HepG2 (cell line): ENCODE measurements around the gene CTDNEP1. TPM values are rescaled to one million over a fixed set of nuclear protein-coding genes. Genes with fewer than 3 reads are reported as not detected.

ENCODE experiments used
- ATAC-seq: fragments of 200-7000 bp; cut with Tn5 transposase; 3 replicates; pipeline ENCODE4 v1.9.1; 2020; ENCODE audit warnings: mild to moderate bottlenecking, moderate library complexity
- BruUV-seq: library from RNA; stranded (reverse); fragments of 400-500 nt; replicated peaks from 2 replicates; lab custom pipeline; 2021; lab: Mats Ljungman, UMichigan
- CTCF ChIA-PET: fragments of 300-600 bp; formaldehyde crosslinking; extraction: SDS; loops from one replicate; lab custom pipeline; 2021; ENCODE audit warnings: low total read pairs, inconsistent platforms, low intra/inter-chr PET ratio; lab: Yijun Ruan, JAX
- POLR2A ChIA-PET: fragments of 350-600 bp; sonication (Branson Sonifier 250); formaldehyde crosslinking; loops from one replicate; lab custom pipeline; 2020; ENCODE audit warnings: antibody characterized with exemption, inconsistent platforms; lab: Yijun Ruan, JAX
- DNase-seq: peaks from one replicate; pipeline ENCODE4 v3.0.0-alpha.2; 2015; ENCODE audit warnings: low spot score
- FAIRE-seq: peaks from 3 replicates; lab custom pipeline; 2011; peaks lifted over from hg19 to GRCh38; lab: Jason Lieb, UNC
- H2AFZ ChIP-seq: one replicate; pipeline ENCODE4 v1.6.1; 2011; ENCODE audit warnings: low read length, inconsistent platforms
- H3K27ac ChIP-seq: fragments of 300-600 bp; 3 replicates; pipeline ENCODE4 v1.8.0; 2011; ENCODE audit warnings: mixed run types, mild to moderate bottlenecking, mixed read lengths, low read length, inconsistent platforms; ENCODE audit not compliant: insufficient read depth; ENCODE audit errors: extremely low read length
- H3K27me3 ChIP-seq, 2 experiments: fragments of 200-600 bp in 1 of 2; 2 replicates in 1 of 2; 3 replicates in 1 of 2; pipeline versions ENCODE4 v1.6.0 to v1.8.0; 2011; ENCODE audit warnings: low read length in 2 of 2, mild to moderate bottlenecking in 2 of 2, moderate library complexity in 2 of 2, inconsistent platforms in 1 of 2; ENCODE audit not compliant: insufficient read depth in 2 of 2, control insufficient read depth in 1 of 2
- H3K36me3 ChIP-seq, 2 experiments: fragments of 200-600 bp in 1 of 2; replicated peaks in 1 of 2; 2 replicates in 1 of 2; 3 replicates in 1 of 2; pipeline versions ENCODE4 v1.5.1 to v1.8.0; 2011; ENCODE audit warnings: low read length in 2 of 2, inconsistent platforms in 1 of 2; ENCODE audit not compliant: insufficient read depth in 2 of 2, control insufficient read depth in 1 of 2
- H3K4me1 ChIP-seq: 2 replicates; pipeline ENCODE4 v1.5.1; 2012; ENCODE audit warnings: low read length, inconsistent platforms; ENCODE audit not compliant: insufficient read depth
- H3K4me2 ChIP-seq: 2 replicates; pipeline ENCODE4 v1.6.0; 2011; ENCODE audit warnings: low read depth, low read length, inconsistent platforms
- H3K4me3 ChIP-seq, 3 experiments: fragments of 200-600 bp in 1 of 3; sonication (generic), shearing (Covaris generic) in 1 of 3; replicated peaks in 1 of 3; 2 replicates each; pipeline ENCODE4 v1.5.1; 2011 to 2016; ENCODE audit warnings: low read length in 3 of 3, inconsistent platforms in 2 of 3, low read depth in 2 of 3, mild to moderate bottlenecking in 2 of 3, control low read depth in 1 of 3, mixed read lengths in 1 of 3; ENCODE audit not compliant: insufficient read depth in 1 of 3
- H3K79me2 ChIP-seq: one replicate; pipeline ENCODE4 v1.6.1; 2011; ENCODE audit warnings: low read length, inconsistent platforms; ENCODE audit not compliant: insufficient read depth
- H3K9ac ChIP-seq: 2 replicates; pipeline ENCODE4 v1.6.0; 2011; ENCODE audit warnings: mild to moderate bottlenecking, low read depth, low read length, inconsistent platforms; ENCODE audit not compliant: insufficient read depth
- H3K9me3 ChIP-seq: 2 replicates; pipeline ENCODE4 v1.5.1; 2012; ENCODE audit warnings: mild to moderate bottlenecking, low read length
- H4K20me1 ChIP-seq: 2 replicates; pipeline ENCODE4 v1.6.0; 2011; ENCODE audit warnings: inconsistent platforms, mild to moderate bottlenecking, low read length, moderate library complexity; ENCODE audit not compliant: insufficient read depth
- SAP130 ChIP-seq: IDR thresholded peaks from 2 replicates; pipeline ENCODE4 v1.6.1; 2016; ENCODE audit warnings: low read depth
- TBX2 ChIP-seq: sonication (generic); formaldehyde crosslinking; IDR thresholded peaks from 2 replicates; pipeline ENCODE4 v1.5.0; 2020; ENCODE audit warnings: missing genetic modification reagents, mild to moderate bottlenecking, borderline replicate concordance
- TMF1 ChIP-seq: sonication (generic); formaldehyde crosslinking; IDR thresholded peaks from 2 replicates; pipeline ENCODE4 v1.8.1; 2022; ENCODE audit warnings: low read depth, missing genetic modification reagents
- ZBTB38 ChIP-seq: sonication (generic); formaldehyde crosslinking; IDR thresholded peaks from 2 replicates; pipeline ENCODE4 v1.5.1; 2020; ENCODE audit warnings: mild to moderate bottlenecking, missing genetic modification reagents
- ZNF263 ChIP-seq: sonication (generic); formaldehyde crosslinking; IDR thresholded peaks from 2 replicates; pipeline ENCODE4 v1.4.0; 2020; ENCODE audit warnings: missing genetic modification reagents
- WGBS: methylation state at CpG from one replicate; pipeline ENCODE4 v1.1.6; 2017; ENCODE audit warnings: low lambda C conversion rate; 5-methylcytosine and 5-hydroxymethylcytosine counted together
- in situ Hi-C: cut with HindIII; loops from 2 replicates; pipeline ENCODE4 v1.10.0; 2017; ENCODE audit warnings: low pct_unique_long_range_greater_than_20kb; ENCODE audit not compliant: extremely low pct_ligation_motif_present
- intact Hi-C: fragments of 100-400 bp; cut with micrococcal nuclease; formaldehyde crosslinking; loops from one replicate; pipeline ENCODE4 v1.10.0; 2022; ENCODE audit not compliant: unreplicated experiment
- polyA plus RNA-seq, 8 experiments: library from polyadenylated mRNA; depleted of rRNA in 3 of 8; stranded (reverse) in 7 of 8; unstranded in 1 of 8; fragments of >200 nt; fragmentation: Illumina TruSeq in 4 of 8; extraction: Trizol in 4 of 8; gene quantifications; 2 replicates each; pipeline versions ENCODE4 v1.2.1 to v1.2.3, GENCODE V29; 2011 to 2016; ENCODE audit warnings: low read depth in 4 of 8, missing spikeins in 1 of 8, mixed read lengths in 1 of 8; ENCODE audit not compliant: insufficient read depth in 1 of 8
- total RNA-seq, 5 experiments: library from RNA; depleted of rRNA; stranded (reverse); fragments of >200 nt; fragmentation: Illumina TruSeq; extraction: Trizol; gene quantifications; 2 replicates each; pipeline ENCODE4 v1.2.3, GENCODE V29; 2016; ENCODE audit warnings: low read depth in 1 of 5
- TF ChIP-seq, protein P1 (sequence below): sonication (generic); formaldehyde crosslinking; IDR thresholded peaks from 2 replicates; pipeline ENCODE4 v1.4.0; 2020; ENCODE audit warnings: missing genetic modification reagents

The CTDNEP1 gene
- total and polyA plus RNA-seq, 2 of the 13 experiments (the other 11 are each of a cell fraction or from before 2014, with no cell fraction given), result 19.8 to 118 TPM

DNA sequence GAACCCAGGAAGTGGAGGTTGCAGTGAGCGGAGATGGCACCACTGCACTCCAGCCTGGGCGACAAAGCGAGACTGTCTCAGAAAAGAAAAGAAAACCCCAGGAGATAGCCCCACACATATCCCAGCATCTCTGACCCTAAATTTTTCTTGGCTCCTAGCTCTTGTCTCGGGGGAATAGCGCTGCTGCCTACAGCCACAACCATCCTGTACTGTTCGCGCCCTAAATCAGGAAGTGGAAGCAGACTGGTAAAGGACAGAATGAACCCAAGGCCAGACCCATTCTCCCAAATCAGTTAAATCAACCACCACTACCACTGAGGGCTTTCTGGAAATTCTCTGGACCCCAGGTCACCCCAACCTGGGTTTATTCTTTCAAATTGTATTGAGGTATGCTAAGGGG is 1.7 kb downstream of the CTDNEP1 start:
- Histone ChIP-seq H3K4me2 (peak overlapping the region; percentile 90), H4K20me1 (no peaks in the 10 kb centered on the region), H3K9me3 (no peaks in the 10 kb centered on the region), H3K27me3 (peaks cover 0 to 2% of the 10 kb centered on the region in 2 experiments; a peak in 1 of 5 replicates), H3K9ac (peak overlapping the region; percentile 96), H3K4me1 (peaks cover 38% of the 10 kb centered on the region), H3K4me3 (peak overlapping the region; percentile 95 to 99 (median 96); a peak in 5 of 6 replicates), H3K79me2 (peaks cover 56% of the 10 kb centered on the region), H3K36me3 (peaks cover 9 to 25% of the 10 kb centered on the region in 2 experiments; a peak in 4 of 5 replicates), H2AFZ (no peak overlapping the region), H3K27ac (peak overlapping the region; percentile 99)
- in situ Hi-C loops (no loop called here), intact Hi-C loops (no loop called here)
- ATAC-seq (no peak), FAIRE-seq (no peak), DNase-seq (no peak)
- ChIA-PET CTCF (no interaction called here), POLR2A (interaction anchor here (1.4 to 2.6 kb wide), 5 partner anchors 8 to 32 kb away, joined by 4 to 34 read pairs (median 5); partner anchors contain the start of genes DVL2, GABARAP, PHF23 and SLC2A4)
- no TSS peak for BruUV-seq
- 90% methylated on average over 7 of the region's 7 CpGs for WGBS
- TF ChIP-seq SAP130 (CRISPR knock-in tag) (0 out of 2 replicates have a peak, but pooled peaks have one; percentile 16), ZNF263 (CRISPR knock-in tag) (no peak), ZBTB38 (peak; percentile 41; the same call in 1 of the 2 replicates), TMF1 (CRISPR knock-in tag) (no peak), TBX2 (CRISPR knock-in tag) (peak; percentile 25; the same call in 1 of the 2 replicates)
- TF ChIP-seq, protein P1, sequence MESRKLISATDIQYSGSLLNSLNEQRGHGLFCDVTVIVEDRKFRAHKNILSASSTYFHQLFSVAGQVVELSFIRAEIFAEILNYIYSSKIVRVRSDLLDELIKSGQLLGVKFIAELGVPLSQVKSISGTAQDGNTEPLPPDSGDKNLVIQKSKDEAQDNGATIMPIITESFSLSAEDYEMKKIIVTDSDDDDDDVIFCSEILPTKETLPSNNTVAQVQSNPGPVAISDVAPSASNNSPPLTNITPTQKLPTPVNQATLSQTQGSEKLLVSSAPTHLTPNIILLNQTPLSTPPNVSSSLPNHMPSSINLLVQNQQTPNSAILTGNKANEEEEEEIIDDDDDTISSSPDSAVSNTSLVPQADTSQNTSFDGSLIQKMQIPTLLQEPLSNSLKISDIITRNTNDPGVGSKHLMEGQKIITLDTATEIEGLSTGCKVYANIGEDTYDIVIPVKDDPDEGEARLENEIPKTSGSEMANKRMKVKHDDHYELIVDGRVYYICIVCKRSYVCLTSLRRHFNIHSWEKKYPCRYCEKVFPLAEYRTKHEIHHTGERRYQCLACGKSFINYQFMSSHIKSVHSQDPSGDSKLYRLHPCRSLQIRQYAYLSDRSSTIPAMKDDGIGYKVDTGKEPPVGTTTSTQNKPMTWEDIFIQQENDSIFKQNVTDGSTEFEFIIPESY (CRISPR knock-in tag), result peak; percentile 91
